Astrocyte of the cerebellum (primary cell): ENCODE data around the gene PKNOX2.

Source experiments
- DNase-seq: peaks from one replicate; pipeline ENCODE4 v3.0.0-alpha.2; 2011; ENCODE audit warnings: low read depth
- H3K4me3 ChIP-seq: 2 replicates; pipeline ENCODE4 v1.5.1; 2011; ENCODE audit warnings: mild to moderate bottlenecking, low read depth, low read length, moderate library complexity
- in situ Hi-C: cut with HindIII; loops from 2 replicates; pipeline ENCODE4 v1.10.0; 2017; ENCODE audit warnings: low sequenced_read_pairs
- TF ChIP-seq, protein P1 (sequence below): IDR thresholded peaks from 2 replicates; pipeline ENCODE4 v1.5.1; 2012; ENCODE audit warnings: low read length, low read depth, moderate library complexity, mild to moderate bottlenecking; ENCODE audit errors: missing control alignments

Gene PKNOX2

GRCh38 chr11:125376117-125376516 is 211.6 kb downstream of the PKNOX2 start:
- in situ Hi-C loops: no loop called here
- TF ChIP-seq, protein P1, sequence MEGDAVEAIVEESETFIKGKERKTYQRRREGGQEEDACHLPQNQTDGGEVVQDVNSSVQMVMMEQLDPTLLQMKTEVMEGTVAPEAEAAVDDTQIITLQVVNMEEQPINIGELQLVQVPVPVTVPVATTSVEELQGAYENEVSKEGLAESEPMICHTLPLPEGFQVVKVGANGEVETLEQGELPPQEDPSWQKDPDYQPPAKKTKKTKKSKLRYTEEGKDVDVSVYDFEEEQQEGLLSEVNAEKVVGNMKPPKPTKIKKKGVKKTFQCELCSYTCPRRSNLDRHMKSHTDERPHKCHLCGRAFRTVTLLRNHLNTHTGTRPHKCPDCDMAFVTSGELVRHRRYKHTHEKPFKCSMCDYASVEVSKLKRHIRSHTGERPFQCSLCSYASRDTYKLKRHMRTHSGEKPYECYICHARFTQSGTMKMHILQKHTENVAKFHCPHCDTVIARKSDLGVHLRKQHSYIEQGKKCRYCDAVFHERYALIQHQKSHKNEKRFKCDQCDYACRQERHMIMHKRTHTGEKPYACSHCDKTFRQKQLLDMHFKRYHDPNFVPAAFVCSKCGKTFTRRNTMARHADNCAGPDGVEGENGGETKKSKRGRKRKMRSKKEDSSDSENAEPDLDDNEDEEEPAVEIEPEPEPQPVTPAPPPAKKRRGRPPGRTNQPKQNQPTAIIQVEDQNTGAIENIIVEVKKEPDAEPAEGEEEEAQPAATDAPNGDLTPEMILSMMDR: no peak
- DNase-seq: no peak
- no peak overlapping the region for H3K4me3 ChIP-seq

DNA sequence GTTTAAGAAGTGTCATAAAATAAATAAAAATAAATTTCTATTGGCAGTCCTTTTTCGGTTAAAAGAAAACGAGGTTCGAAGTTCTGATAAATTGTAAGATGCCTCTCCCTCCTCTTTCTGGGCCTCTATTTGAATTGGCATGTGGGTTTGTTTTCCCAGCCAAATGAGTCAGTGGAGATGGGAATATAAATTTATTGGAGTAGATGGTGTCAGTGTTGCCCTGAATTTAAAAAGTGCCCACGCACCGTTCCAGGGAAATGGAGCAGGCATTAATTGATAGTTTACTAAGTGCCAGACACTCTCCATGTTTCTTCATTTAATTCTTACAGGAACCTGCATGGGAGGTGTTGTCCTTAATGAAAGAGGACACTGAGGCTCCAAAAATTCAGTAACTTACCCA is 212.3 kb downstream of the PKNOX2 start:
- in situ Hi-C loops: no loop called here
- no peak overlapping the region for H3K4me3 ChIP-seq
- TF ChIP-seq, protein P1: no peak
- no peak for DNase-seq

DNA sequence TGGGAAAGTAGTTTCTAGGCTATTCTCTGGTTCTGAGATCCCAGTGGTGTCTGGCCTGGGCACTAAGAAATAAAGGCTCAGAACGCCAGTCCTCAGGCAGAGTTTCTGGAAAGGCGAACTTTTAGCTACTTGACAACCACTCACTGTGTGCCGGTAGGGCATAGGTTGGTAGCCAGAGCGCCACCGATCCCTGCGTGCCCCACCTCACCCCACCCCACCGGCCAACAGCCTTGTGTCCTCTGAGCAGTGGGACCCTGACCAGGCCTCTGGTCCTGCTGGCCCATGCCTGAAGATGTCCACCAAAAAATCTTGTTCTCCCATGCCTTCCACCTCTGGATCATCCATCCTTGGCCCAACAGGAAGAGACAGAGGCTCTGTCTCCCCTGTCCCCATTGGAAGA is 213.5 kb downstream of the PKNOX2 start:
- TF ChIP-seq, protein P1: no peak
- in situ Hi-C loops: no loop called here

GRCh38 chr11:125378571-125378970 is 214.0 kb downstream of the PKNOX2 start:
- H3K4me3 ChIP-seq: no peak overlapping the region
- TF ChIP-seq, protein P1: no peak
- no peak for DNase-seq
- in situ Hi-C loops: no loop called here

More for the DNA sequence above, 213.5 kb downstream of the PKNOX2 start:
- DNase-seq: no peak
- H3K4me3 ChIP-seq: no peak overlapping the region

DNA sequence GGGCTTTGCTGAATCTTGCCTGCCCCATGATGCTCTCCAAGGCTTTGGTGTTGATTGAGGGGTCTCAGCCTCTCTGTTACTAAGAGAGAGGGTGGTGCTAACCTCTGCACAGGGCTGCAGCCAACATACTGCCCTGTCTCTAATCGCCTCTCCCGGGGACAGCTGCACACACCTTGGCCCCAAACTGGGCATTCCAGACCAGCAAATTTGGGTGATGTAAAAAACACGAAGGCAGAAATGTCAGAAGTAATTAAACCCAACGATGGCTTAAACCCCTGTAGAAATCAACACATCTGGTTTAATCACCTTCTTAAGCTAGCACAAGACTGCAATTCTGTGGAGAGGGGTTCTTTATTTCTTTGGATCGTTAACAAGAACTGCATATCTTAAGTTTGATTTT is 215.0 kb downstream of the PKNOX2 start:
- no peak for DNase-seq
- TF ChIP-seq, protein P1: no peak
- in situ Hi-C loops: no loop called here
- no peak overlapping the region for H3K4me3 ChIP-seq

GRCh38 chr11:125379981-125380380 is 215.4 kb downstream of the PKNOX2 start:
- no peak for DNase-seq
- in situ Hi-C loops: no loop called here

More at GRCh38 chr11:125379981-125380380, 215.4 kb downstream of the PKNOX2 start:
- H3K4me3 ChIP-seq: no peak overlapping the region
- TF ChIP-seq, protein P1: no peak
